Skeletal muscle cell (primary cell): Measurements from ENCODE around the gene RNASEH2B.
A peak's percentile ranks its signal among the peaks of the same experiment; 100 is the strongest.

ENCODE experiments used
- DNase-seq: peaks from one replicate; pipeline ENCODE4 v3.0.0-alpha.2; 2010; ENCODE audit warnings: low read depth
- H3K4me3 ChIP-seq: 2 replicates; pipeline ENCODE4 v1.5.1; 2011; ENCODE audit warnings: low read depth, mild to moderate bottlenecking, control low read depth, low read length, moderate library complexity

Gene RNASEH2B

DNA sequence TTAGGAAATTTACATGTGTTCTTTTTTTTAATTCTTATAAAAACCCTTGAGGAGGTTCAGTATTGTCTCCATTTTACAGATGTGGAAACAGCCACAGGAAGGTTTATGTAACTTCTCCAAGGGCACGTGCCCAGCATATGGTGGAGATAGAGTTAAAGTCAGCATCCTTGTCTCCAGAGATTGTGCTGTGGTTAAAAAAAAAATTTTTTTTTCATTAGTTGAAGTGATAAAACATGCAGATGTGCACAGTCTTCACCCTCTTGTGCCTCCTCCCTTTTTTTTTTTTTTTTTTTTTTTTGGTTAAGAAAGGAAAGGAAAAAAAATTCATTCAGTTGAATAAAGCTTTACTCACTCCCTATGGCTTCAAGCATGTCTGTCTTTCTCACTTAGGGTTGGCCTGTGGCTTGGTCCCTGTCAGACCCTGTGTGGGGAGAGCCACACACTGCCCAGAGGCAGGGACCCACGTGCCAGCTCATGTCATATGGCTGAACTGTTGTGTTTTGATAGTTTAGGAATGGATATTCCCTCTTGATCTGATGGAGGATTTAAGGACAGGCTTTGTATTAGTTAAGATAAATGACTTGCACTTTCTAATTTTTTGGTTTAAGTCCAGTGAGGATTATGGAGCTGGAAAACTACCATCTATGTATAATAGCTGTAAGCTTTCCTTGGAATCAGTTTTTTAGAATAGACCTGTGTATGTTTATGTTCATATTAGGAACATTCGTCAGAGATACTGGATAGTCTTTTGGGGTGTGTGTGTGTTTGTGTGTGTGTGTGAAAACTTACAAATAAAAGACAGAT lies 19.3 kb downstream of the RNASEH2B start:
- no peak overlapping the region for H3K4me3 ChIP-seq
- no peak for DNase-seq

DNA sequence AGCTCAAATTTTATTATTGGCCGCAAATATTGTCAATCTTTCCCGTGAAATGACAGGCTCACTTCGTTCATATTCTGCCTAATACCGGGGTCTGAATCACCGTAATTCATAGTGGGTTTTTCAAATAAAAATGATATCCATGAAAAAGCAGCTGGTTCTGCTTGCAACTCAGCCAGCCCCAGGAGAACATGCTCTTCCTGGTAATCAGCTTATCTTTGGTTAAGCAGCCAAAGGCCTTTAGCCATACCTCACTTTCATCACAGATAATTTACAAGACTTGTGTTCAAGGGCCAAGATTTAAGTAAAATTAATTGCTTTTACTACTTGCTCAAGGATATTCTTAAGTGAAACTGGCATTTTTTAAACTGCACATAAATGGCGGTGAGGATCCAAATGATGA lies 22.5 kb downstream of the RNASEH2B start:
- no peak overlapping the region for H3K4me3 ChIP-seq
- no peak for DNase-seq

- no peak for DNase-seq
- H3K4me3 ChIP-seq, result no peak overlapping the region
Observed at GRCh38 chr13:50934735-50935435, 25.3 kb downstream of the RNASEH2B start.

- DNase-seq, result peak; percentile 20
Observed at GRCh38 chr13:50936679-50937078, 27.1 kb downstream of the RNASEH2B start.

DNA sequence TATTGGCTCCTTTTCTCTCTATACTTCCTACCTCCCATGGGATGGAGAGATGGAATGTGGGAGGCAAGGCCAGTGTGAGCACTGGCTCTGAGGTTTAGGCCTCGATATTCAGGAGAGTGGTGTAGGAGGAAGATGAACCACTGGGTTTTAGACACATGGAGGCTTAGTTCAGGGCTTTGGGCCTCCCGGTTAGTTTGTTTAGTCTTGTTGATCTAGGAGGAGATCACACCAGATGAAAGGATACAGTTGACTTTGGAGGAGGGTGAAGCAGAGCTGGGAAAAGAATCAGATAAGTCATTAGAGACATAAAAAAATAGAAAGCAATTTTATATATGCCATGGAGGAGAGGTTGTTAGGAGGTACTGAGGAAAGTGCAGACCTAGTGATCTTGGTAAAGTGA lies 30.9 kb downstream of the RNASEH2B start:
- no peak overlapping the region for H3K4me3 ChIP-seq
- DNase-seq, result no peak

More at GRCh38 chr13:50936679-50937078, 27.1 kb downstream of the RNASEH2B start:
- H3K4me3 ChIP-seq, result no peak overlapping the region

DNA sequence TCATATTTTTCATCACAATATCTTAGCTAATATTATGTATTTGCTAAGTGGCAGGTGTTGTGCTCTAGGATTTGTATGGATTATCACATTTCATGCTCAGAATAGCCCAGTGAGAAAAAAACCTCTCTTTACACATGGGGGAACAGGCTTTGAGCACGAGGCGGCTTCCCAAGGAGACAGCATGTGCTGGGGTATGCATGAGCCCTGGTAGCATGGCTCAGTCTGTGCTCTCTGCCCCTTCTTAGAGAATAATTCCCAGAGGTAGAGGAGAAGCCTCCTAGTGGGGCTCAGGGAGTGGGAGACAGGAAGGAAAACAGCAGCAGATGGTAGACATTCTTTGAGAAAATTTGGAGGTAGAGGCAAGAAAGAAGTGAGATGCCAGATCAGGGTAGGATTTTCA lies 31.6 kb downstream of the RNASEH2B start:
- DNase-seq, result no peak
- H3K4me3 ChIP-seq, result no peak overlapping the region

GRCh38 chr13:50942630-50943311 lies 33.2 kb downstream of the RNASEH2B start:
- no peak for DNase-seq

GRCh38 chr13:50945669-50946068 lies 36.1 kb downstream of the RNASEH2B start:
- DNase-seq, result no peak
- no peak overlapping the region for H3K4me3 ChIP-seq

More at GRCh38 chr13:50942630-50943311, 33.2 kb downstream of the RNASEH2B start:
- H3K4me3 ChIP-seq, result no peak overlapping the region

- DNase-seq, result no peak
- no peak overlapping the region for H3K4me3 ChIP-seq
Observed at GRCh38 chr13:50948601-50949000, 39.0 kb downstream of the RNASEH2B start.

GRCh38 chr13:50950849-50951248 lies 41.3 kb downstream of the RNASEH2B start:
- no peak overlapping the region for H3K4me3 ChIP-seq
- no peak for DNase-seq

DNA sequence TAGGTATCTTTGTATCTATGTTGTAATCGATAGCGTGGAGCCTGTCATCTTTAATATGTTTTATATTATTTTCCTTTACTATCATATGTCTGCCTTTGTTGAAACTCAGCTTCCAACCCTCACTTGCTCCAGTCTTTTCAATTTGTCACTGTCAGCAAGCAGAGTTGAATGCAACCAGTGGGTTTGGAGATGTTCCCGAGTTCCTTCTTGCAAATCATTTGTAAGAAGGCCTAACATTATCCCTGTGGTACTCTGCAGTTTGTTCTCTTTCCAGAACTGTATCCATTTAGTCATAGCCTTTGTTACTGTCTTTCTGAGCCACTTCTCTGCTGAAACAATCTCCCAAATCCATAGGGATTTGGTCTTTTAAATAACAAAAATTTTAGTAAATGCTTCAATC lies 41.8 kb downstream of the RNASEH2B start:
- DNase-seq, result peak; percentile 35

DNA sequence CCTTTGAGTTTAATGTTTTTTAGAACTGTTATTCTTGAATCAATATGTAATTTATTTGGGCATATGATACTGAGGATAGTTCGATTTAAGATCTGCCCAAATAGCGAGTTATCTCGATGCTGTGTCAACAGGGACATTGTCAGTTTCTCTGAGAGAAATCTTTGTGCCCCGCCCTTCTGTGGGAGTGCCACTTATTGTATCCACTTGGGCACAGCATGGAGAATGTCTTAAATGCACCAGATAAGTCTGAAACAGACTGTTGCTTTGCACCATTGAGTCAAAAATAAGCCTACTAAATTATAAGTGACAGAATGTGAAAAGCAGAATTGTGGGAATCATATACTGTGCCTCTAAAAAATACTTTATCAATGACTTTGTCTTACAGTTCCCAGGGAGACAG lies 45.6 kb downstream of the RNASEH2B start:
- H3K4me3 ChIP-seq, result no peak overlapping the region
- no peak for DNase-seq

More for the DNA sequence above, 41.8 kb downstream of the RNASEH2B start:
- H3K4me3 ChIP-seq, result no peak overlapping the region

DNA sequence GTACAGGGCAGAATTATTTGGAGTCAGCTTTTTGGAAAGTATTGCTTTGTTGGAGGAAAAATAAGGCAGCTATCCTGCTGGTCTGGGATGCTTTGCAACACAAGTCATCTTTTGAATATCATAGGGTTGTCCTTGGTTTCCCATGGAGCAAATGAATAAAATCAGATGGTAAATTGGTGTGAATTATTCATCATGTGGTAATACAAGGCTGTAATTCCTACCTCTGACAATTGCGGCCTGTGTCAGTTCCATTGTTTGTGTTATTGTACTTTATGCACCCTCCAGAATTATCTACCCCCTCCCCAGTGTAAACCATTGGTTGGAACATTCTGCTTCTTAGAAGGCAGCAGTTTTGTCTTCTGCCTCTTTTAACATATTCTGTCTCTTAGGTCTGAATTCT lies 46.2 kb downstream of the RNASEH2B start:
- no peak overlapping the region for H3K4me3 ChIP-seq
- no peak for DNase-seq

- no peak overlapping the region for H3K4me3 ChIP-seq
- no peak for DNase-seq
Observed at GRCh38 chr13:50957620-50958019, 48.0 kb downstream of the RNASEH2B start.

DNA sequence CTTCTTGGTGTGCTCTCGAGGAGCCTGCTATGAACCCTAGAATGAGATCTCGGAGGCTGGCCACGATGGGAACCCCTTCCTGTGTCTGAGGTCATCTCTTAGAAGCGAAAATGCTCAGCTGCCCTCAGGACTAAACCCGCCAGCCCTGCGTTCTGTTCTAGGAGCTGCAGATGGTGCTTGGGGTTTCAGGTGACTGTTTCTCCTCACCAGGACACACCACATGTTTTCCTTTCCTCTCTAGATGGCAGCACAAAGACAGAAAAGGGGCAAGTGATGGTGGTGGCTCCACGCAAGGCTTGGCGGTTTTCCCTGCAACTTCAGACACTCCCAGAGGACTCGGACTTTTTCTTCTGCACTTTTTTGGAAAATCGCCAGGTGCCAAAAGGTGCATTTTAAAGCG lies 60.1 kb downstream of the RNASEH2B start:
- DNase-seq, result no peak
- H3K4me3 ChIP-seq, result no peak overlapping the region

GRCh38 chr13:50970956-50971355 lies 61.4 kb downstream of the RNASEH2B start:
- DNase-seq, result no peak
- no peak overlapping the region for H3K4me3 ChIP-seq

DNA sequence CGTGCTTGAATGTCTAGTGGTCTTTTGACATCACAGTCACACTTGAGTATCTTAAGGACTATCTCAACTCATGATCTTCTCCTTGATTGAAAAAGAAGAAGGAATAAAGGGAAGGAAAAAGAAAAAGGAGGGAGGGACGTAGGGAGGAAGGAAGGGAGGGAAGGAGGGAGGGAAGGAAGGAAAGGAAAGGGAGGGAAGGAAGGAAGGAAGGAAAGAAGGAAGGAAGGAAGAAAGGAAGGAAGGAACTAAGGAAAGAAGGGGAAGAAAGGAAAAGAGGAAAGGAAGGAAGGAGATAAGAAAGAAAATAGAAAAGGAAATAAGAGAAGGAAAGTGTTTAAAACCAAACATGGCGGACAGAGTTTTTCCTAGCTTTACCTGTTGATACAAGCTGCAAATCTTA lies 64.7 kb downstream of the RNASEH2B start:
- no peak for DNase-seq
- no peak overlapping the region for H3K4me3 ChIP-seq

GRCh38 chr13:50979187-50979586 lies 69.6 kb downstream of the RNASEH2B start:
- DNase-seq, result no peak
- no peak overlapping the region for H3K4me3 ChIP-seq

- no peak for DNase-seq
- no peak overlapping the region for H3K4me3 ChIP-seq
Observed at GRCh38 chr13:50981686-50982085, 72.1 kb downstream of the RNASEH2B start.

- no peak overlapping the region for H3K4me3 ChIP-seq
- DNase-seq, result no peak
Observed at GRCh38 chr13:50989476-50989875, 79.9 kb downstream of the RNASEH2B start.
